Measurements from ENCODE around the gene DHFR2. TPM values are rescaled to one million over a fixed set of nuclear protein-coding genes. Genes with fewer than 3 reads are reported as not detected.

DHFR2 gene
- 5.4 and 5.5 TPM in 2 replicates for total RNA-seq

DNA sequence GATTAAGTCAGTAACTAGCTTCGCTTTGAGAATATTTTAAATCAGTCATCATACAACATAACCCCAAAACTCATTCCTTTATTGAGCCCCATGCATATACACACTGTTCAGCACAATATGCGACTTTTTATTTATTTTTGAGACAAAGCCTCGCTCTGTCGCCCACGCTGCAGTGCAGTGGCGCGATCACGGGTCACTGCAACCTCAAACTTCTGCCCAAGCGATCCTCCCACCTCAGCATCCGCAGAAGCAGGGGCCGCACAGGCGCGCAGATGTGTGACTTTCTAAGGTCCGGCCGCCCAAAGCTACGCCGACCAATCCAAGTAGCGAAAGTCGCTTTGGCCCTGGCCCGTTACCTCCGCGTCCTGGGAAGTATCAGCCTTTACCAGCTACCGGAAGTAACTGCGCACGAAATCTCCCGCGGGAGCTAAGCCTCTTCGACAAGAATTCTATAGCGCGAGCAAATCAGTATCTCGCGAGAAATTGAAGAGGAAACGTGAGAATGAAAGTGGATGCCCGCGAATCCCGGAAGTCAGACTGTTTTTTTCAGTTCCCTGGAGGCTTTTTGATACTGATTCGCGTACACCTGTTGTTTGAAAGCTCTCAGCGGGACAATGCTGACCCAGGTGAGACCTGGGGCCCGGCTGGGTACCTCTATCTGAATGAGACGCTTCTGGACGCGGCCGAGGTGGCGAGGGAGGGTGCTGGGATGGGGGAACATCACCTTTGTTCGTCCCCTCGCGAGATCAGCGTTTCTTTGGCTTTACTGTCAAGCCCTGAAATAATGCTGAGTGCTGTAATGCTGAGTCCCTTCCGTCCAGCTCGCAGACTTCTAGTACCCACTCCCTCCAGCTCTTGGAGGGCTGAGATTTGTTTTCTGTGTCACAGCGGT, at the start of gene DHFR2, which contains the start of gene NSUN3:
TSS of gene DHFR2 (minus strand) at position 404 of the 892 bp plus-strand sequence. CDS start 1,405 bp downstream, outside the sequence.
TSS of gene NSUN3 (plus strand) at position 549 of the 892 bp plus-strand sequence. CDS start at position 615, 66 bp downstream.

GRCh38 chr3:94028093-94028837, 34.5 kb downstream of the DHFR2 start, which contains the start of gene STX19:
Gene STX19, minus strand, starts transcription at chr3:94028597. Its CDS starts 13,328 bp downstream, at chr3:94015269.

Other genes starting within 250 kb of the DHFR2 start
- 52.4 and 57.9 TPM in 2 replicates for gene PROS1, start 89.0 kb downstream of the DHFR2 start, total RNA-seq
- gene ARL13B, start 82.8 kb downstream of the DHFR2 start, total RNA-seq, result 9.1 and 9.9 TPM in 2 replicates
- gene STX19, start 34.3 kb downstream of the DHFR2 start, total RNA-seq, result 0.06 TPM in 1 of 2 replicates, not detected in the other
- 12.3 and 14.0 TPM in 2 replicates for gene NSUN3, start 145 bp upstream of the DHFR2 start, total RNA-seq